ENCODE data around the gene NPRL2. TPM values are rescaled to one million over a fixed set of nuclear protein-coding genes. Genes with fewer than 3 reads are reported as not detected.

Gene NPRL2
- total and polyA plus RNA-seq, 2 of the 13 experiments (the other 11 are each of a cell fraction or from before 2014, with no cell fraction given) = 30.6 to 51.4 TPM

DNA sequence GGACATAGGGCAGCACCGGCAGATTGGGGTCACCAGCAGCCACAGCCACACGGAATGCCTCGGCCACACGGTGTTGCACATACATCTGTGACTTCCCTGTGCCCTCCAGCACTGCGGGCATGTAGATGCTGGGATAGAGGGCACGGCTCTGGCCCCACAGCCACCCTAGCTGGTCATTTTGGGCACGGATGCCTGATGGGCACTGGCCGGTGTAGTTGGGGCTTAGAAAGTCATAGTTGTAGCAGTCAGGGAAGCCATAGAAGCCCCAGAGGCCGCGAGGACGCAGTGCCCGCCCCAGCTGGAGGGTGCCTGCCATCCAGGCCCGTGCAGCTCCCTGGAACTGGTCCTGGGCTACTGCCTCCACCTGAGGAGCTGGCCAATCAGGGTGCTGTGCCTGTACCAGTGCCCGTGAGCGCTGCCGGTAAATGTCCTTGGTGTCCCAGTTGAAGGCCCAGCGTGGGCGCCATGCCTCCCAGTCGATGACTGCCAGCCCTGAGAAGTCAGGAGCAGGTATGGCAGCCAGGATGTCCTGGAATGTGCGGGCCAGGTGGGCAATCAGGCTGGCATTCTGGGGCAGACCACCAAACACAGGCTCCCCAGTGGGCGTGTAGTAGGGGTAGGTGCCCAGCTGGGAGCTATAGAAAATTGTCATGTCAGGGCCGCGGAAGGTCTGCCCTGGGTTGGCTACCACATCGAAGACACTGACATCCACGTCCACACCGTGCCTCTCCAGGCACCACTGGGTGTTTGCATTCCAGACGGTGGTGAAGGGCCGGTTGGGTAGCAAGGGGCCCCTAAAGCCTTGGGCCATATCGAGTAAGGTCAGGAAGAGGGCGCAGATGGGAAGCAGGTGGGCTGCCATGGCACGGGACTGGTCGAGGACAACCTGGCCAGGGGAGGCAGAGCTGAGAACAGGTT is 48.2 kb downstream of the NPRL2 start (continued):
- TF ChIP-seq ATF7-NPFF (CRISPR knock-in tag; IDR thresholded peaks at IDR 0.05; ENCODE audit: low read depth) = 0 out of 2 replicates have a peak, but pooled peaks have one; percentile 71
- TF ChIP-seq, protein P1, sequence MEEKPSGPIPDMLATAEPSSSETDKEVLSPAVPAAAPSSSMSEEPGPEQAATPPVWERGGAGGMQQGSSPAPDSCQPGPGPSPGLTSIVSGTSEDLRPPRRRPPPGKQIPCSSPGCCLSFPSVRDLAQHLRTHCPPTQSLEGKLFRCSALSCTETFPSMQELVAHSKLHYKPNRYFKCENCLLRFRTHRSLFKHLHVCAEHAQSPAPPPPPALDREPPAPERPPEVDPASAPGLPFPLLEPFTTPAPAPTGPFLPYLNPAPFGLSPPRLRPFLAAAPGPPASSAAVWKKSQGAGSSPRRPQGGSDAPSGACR (CRISPR knock-in tag; IDR thresholded peaks at IDR 0.05) = peak; percentile 13; the same call in 1 of the 2 replicates
- TF ChIP-seq, protein P2, sequence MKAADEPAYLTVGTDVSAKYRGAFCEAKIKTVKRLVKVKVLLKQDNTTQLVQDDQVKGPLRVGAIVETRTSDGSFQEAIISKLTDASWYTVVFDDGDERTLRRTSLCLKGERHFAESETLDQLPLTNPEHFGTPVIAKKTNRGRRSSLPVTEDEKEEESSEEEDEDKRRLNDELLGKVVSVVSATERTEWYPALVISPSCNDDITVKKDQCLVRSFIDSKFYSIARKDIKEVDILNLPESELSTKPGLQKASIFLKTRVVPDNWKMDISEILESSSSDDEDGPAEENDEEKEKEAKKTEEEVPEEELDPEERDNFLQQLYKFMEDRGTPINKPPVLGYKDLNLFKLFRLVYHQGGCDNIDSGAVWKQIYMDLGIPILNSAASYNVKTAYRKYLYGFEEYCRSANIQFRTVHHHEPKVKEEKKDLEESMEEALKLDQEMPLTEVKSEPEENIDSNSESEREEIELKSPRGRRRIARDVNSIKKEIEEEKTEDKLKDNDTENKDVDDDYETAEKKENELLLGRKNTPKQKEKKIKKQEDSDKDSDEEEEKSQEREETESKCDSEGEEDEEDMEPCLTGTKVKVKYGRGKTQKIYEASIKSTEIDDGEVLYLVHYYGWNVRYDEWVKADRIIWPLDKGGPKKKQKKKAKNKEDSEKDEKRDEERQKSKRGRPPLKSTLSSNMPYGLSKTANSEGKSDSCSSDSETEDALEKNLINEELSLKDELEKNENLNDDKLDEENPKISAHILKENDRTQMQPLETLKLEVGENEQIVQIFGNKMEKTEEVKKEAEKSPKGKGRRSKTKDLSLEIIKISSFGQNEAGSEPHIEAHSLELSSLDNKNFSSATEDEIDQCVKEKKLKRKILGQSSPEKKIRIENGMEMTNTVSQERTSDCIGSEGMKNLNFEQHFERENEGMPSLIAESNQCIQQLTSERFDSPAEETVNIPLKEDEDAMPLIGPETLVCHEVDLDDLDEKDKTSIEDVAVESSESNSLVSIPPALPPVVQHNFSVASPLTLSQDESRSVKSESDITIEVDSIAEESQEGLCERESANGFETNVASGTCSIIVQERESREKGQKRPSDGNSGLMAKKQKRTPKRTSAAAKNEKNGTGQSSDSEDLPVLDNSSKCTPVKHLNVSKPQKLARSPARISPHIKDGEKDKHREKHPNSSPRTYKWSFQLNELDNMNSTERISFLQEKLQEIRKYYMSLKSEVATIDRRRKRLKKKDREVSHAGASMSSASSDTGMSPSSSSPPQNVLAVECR (CRISPR knock-in tag; IDR thresholded peaks at IDR 0.05; ENCODE audit: borderline replicate concordance) = no peak; the same call in 1 of the 2 replicates
- TF ChIP-seq ZNF180 (CRISPR knock-in tag; IDR thresholded peaks at IDR 0.05; ENCODE audit: borderline replicate concordance, low read depth) = 0 out of 2 replicates have a peak, but pooled peaks have one; percentile 61
- TF ChIP-seq MTA1 (CRISPR knock-in tag; IDR thresholded peaks at IDR 0.05; ENCODE audit: borderline replicate concordance) = peak; percentile 44; the same call in 1 of the 2 replicates
- TF ChIP-seq, protein P3, sequence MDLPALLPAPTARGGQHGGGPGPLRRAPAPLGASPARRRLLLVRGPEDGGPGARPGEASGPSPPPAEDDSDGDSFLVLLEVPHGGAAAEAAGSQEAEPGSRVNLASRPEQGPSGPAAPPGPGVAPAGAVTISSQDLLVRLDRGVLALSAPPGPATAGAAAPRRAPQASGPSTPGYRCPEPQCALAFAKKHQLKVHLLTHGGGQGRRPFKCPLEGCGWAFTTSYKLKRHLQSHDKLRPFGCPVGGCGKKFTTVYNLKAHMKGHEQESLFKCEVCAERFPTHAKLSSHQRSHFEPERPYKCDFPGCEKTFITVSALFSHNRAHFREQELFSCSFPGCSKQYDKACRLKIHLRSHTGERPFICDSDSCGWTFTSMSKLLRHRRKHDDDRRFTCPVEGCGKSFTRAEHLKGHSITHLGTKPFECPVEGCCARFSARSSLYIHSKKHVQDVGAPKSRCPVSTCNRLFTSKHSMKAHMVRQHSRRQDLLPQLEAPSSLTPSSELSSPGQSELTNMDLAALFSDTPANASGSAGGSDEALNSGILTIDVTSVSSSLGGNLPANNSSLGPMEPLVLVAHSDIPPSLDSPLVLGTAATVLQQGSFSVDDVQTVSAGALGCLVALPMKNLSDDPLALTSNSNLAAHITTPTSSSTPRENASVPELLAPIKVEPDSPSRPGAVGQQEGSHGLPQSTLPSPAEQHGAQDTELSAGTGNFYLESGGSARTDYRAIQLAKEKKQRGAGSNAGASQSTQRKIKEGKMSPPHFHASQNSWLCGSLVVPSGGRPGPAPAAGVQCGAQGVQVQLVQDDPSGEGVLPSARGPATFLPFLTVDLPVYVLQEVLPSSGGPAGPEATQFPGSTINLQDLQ (CRISPR knock-in tag; IDR thresholded peaks at IDR 0.05) = peak; percentile 33
- TF ChIP-seq, protein P4, sequence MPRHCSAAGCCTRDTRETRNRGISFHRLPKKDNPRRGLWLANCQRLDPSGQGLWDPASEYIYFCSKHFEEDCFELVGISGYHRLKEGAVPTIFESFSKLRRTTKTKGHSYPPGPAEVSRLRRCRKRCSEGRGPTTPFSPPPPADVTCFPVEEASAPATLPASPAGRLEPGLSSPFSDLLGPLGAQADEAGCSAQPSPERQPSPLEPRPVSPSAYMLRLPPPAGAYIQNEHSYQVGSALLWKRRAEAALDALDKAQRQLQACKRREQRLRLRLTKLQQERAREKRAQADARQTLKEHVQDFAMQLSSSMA (CRISPR knock-in tag; IDR thresholded peaks at IDR 0.05) = no peak
- no peak for TF ChIP-seq ZNF331 (CRISPR knock-in tag; IDR thresholded peaks at IDR 0.05)
- TF ChIP-seq MEIS1 (CRISPR knock-in tag; IDR thresholded peaks at IDR 0.05; ENCODE audit: borderline replicate concordance) = no peak
- TF ChIP-seq KAT7 (CRISPR knock-in tag; IDR thresholded peaks at IDR 0.05; ENCODE audit: borderline replicate concordance) = no peak; the same call in 1 of the 2 replicates
- TF ChIP-seq, protein P5, sequence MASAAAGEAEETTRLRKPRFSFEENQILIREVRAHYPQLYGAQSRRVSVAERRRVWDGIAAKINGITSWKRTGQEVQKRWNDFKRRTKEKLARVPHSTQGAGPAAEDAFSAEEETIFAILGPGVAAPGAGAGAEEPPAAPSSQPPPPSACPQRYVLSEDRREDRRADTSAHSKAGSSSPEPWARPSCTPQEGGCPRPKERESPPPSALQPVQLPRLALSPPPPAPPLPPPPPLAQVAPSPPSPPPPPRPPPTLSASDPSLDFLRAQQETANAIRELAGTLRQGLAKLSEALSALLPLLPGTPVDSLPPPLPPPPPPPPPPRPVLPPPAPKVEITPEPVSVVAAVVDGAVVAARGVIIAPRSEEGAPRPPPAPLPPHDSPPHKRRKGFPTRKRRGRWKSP (CRISPR knock-in tag; IDR thresholded peaks at IDR 0.05) = peak; percentile 19; the same call in 1 of the 2 replicates
- TF ChIP-seq ZNF264 (CRISPR knock-in tag; IDR thresholded peaks at IDR 0.05) = peak; percentile 48; the same call in 1 of the 2 replicates
- peak; percentile 18; the same call in 1 of the 2 replicates for TF ChIP-seq AKAP8 (CRISPR knock-in tag; IDR thresholded peaks at IDR 0.05)
- TF ChIP-seq ZNF17 (CRISPR knock-in tag; IDR thresholded peaks at IDR 0.05) = no peak

All from HepG2 (cell line).